Fibroblast of lung (primary cell): ENCODE measurements around the gene SLC30A2. TPM values are rescaled to one million over a fixed set of nuclear protein-coding genes. Genes with fewer than 3 reads are reported as not detected.

ENCODE experiments used
- DNase-seq, 2 donors: peaks; one replicate each; pipeline versions ENCODE4 v3.0.0 to v3.0.0-alpha.2; 2010; ENCODE audit warnings: low read depth in 2 of 2
- H2AFZ ChIP-seq: 2 replicates; pipeline ENCODE4 v1.5.1; 2012; ENCODE audit warnings: low read length, control low read depth, inconsistent platforms
- H3K27ac ChIP-seq: 2 replicates; pipeline ENCODE4 v1.5.1; 2011; ENCODE audit warnings: low read length, control low read depth; ENCODE audit not compliant: insufficient read depth
- H3K27me3 ChIP-seq: 2 replicates; pipeline ENCODE4 v1.5.1; 2011; ENCODE audit warnings: mild to moderate bottlenecking, low read length; ENCODE audit not compliant: control insufficient read depth, insufficient read depth
- H3K36me3 ChIP-seq: 2 replicates; pipeline ENCODE4 v1.5.1; 2011; ENCODE audit warnings: low read length; ENCODE audit not compliant: control insufficient read depth, insufficient read depth
- H3K4me1 ChIP-seq: 2 replicates; pipeline ENCODE4 v1.5.1; 2011; ENCODE audit warnings: low read length; ENCODE audit not compliant: control insufficient read depth, insufficient read depth; ENCODE audit errors: extremely low read depth
- H3K4me2 ChIP-seq: 2 replicates; pipeline ENCODE4 v1.5.1; 2011; ENCODE audit warnings: low read length, control low read depth; ENCODE audit not compliant: insufficient read depth; ENCODE audit errors: extremely low read depth
- H3K4me3 ChIP-seq, 4 experiments: fragments of 200-600 bp in 1 of 4; sonication (generic) in 1 of 4; replicated peaks in 1 of 4; 2 replicates each; pipeline ENCODE4 v1.5.1; 2011 to 2016; ENCODE audit warnings: low read length in 4 of 4, low read depth in 3 of 4, mild to moderate bottlenecking in 3 of 4, control low read depth in 2 of 4, inconsistent platforms in 1 of 4, mixed read lengths in 1 of 4; ENCODE audit not compliant: insufficient read depth in 1 of 4; ENCODE audit errors: control extremely low read depth in 1 of 4
- H3K79me2 ChIP-seq: 2 replicates; pipeline ENCODE4 v1.5.1; 2012; ENCODE audit warnings: mild to moderate bottlenecking, low read length, inconsistent platforms; ENCODE audit not compliant: control insufficient read depth, insufficient read depth
- H3K9ac ChIP-seq: 2 replicates; pipeline ENCODE4 v1.5.1; 2011; ENCODE audit warnings: mild to moderate bottlenecking, low read length, control low read depth; ENCODE audit not compliant: insufficient read depth
- H3K9me3 ChIP-seq: 2 replicates; pipeline ENCODE4 v1.5.1; 2012; ENCODE audit warnings: low read depth, low read length; ENCODE audit not compliant: control insufficient read depth, insufficient read depth
- H4K20me1 ChIP-seq: 2 replicates; pipeline ENCODE4 v1.5.1; 2011; ENCODE audit warnings: low read length; ENCODE audit not compliant: control insufficient read depth, insufficient read depth; ENCODE audit errors: extremely low read depth
- EZH2 ChIP-seq: IDR thresholded peaks from 2 replicates; pipeline ENCODE4 v1.5.1; 2012; ENCODE audit warnings: low read length, control low read depth, mild to moderate bottlenecking; ENCODE audit errors: missing control alignments
- polyA plus RNA-seq, 2 donors: library from polyadenylated mRNA; depleted of rRNA in 1 of 2; stranded (reverse) in 1 of 2; unstranded in 1 of 2; fragments of >200 nt; gene quantifications; 2 replicates each; pipeline ENCODE4 v1.2.1, GENCODE V29; 2011 to 2012; ENCODE audit warnings: missing spikeins in 1 of 2
- total RNA-seq: library from RNA; depleted of rRNA; stranded (reverse); fragments of >200 nt; gene quantifications from 2 replicates; pipeline ENCODE4 v1.2.1, GENCODE V29; 2014
- TF ChIP-seq, protein P1 (sequence below), 2 donors: IDR thresholded peaks in 1 of 2; conservative IDR thresholded peaks in 1 of 2; 1 replicate in 1 of 2; 2 replicates in 1 of 2; pipeline ENCODE4 v1.5.1; 2011 to 2012; ENCODE audit warnings: low read length in 2 of 2, control low read depth in 1 of 2, inconsistent platforms in 1 of 2, low read depth in 1 of 2, mild to moderate bottlenecking in 1 of 2

The SLC30A2 gene
- total and polyA plus RNA-seq, 2 donors (not counting 1 experiment from before 2014, with no cell fraction given): not detected

DNA sequence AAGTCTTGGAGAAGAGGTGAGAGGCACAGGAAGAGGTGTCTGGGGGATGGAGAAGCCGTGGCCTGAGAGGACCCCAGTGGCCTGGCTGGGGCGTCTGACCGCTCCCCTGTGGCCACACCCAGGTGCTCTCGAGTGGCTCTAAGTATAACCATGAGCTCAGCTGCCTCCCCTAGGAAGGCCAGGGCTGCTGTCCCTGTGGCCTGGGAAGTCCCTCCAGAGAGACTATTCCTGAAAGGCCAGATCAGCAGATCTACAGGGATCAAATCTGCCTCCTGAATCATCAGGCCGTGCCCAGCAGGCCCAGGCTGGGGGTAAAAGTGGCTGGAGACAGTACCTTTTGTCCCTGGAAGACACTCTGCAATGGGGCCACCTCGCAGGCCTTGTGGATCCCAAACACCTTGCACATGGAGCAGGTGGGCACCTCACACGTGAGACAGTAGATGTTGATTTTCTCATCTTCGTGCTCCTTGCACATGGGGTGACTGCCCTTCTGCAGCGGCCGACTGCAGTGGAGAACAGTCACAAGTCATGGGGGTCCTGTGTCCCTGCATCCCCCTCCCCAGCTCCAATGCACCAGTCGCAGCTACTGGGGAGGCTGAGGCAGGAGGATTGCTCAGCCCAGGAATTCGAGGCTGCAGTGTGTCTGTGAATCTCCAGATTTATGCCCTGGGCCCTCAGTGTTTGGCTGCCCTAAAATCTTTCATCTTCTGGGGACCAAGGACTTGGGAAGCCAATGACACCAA is 15.1 kb upstream of the SLC30A2 start:
- TF ChIP-seq, protein P1, sequence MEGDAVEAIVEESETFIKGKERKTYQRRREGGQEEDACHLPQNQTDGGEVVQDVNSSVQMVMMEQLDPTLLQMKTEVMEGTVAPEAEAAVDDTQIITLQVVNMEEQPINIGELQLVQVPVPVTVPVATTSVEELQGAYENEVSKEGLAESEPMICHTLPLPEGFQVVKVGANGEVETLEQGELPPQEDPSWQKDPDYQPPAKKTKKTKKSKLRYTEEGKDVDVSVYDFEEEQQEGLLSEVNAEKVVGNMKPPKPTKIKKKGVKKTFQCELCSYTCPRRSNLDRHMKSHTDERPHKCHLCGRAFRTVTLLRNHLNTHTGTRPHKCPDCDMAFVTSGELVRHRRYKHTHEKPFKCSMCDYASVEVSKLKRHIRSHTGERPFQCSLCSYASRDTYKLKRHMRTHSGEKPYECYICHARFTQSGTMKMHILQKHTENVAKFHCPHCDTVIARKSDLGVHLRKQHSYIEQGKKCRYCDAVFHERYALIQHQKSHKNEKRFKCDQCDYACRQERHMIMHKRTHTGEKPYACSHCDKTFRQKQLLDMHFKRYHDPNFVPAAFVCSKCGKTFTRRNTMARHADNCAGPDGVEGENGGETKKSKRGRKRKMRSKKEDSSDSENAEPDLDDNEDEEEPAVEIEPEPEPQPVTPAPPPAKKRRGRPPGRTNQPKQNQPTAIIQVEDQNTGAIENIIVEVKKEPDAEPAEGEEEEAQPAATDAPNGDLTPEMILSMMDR (conservative IDR thresholded peaks at IDR 0.05 in 1 of 2, IDR thresholded peaks at IDR 0.05 in 1 of 2; ENCODE audit: low read depth in 1 of 2, low read length in 2 of 2): no peak
- no peak for TF ChIP-seq EZH2

DNA sequence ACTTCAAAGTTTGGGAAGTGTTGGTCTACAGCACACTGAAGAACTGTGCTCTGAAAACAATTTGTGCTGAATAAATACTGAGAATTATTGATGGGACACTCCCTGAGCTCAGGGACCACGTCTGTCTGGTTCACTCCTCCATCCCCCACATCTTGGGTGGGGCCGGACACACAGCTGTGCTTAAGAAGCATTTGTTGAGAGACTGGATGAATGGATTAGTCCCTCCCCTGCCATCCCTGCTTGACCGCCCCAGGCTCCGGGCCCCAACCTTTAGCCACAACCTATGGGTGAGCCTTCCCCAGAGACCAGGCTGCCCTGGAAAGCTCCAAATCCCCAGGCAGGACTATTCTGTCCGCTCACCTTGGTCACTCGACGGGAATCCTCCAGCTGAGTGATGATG is 14.0 kb upstream of the SLC30A2 start:
- H3K36me3 ChIP-seq: no peaks in the 10 kb centered on the region
- H2AFZ ChIP-seq: no peak overlapping the region
- H3K9me3 ChIP-seq: no peaks in the 10 kb centered on the region
- H4K20me1 ChIP-seq: peaks cover 2% of the 10 kb centered on the region
- H3K9ac ChIP-seq: no peak overlapping the region
- no peak overlapping the region for H3K4me3 ChIP-seq
- no peak overlapping the region for H3K4me2 ChIP-seq
- no peaks in the 10 kb centered on the region for H3K4me1 ChIP-seq
- H3K79me2 ChIP-seq: no peaks in the 10 kb centered on the region
- no peak for DNase-seq
- no peak overlapping the region for H3K27ac ChIP-seq
- TF ChIP-seq, protein P1 (conservative IDR thresholded peaks at IDR 0.05 in 1 of 2, IDR thresholded peaks at IDR 0.05 in 1 of 2; ENCODE audit: low read depth in 1 of 2, low read length in 2 of 2): no peak
- TF ChIP-seq EZH2: no peak
- peaks cover 38% of the 10 kb centered on the region for H3K27me3 ChIP-seq

More for the DNA sequence above, 15.1 kb upstream of the SLC30A2 start:
- Histone ChIP-seq H3K9ac (no peak overlapping the region), H3K4me2 (no peak overlapping the region), H2AFZ (no peak overlapping the region), H3K9me3 (no peaks in the 10 kb centered on the region), H3K79me2 (no peaks in the 10 kb centered on the region), H3K36me3 (no peaks in the 10 kb centered on the region), H4K20me1 (peaks cover 2% of the 10 kb centered on the region), H3K27me3 (peaks cover 28% of the 10 kb centered on the region), H3K4me3 (no peak overlapping the region), H3K27ac (no peak overlapping the region), H3K4me1 (no peaks in the 10 kb centered on the region)
- no peak for DNase-seq

DNA sequence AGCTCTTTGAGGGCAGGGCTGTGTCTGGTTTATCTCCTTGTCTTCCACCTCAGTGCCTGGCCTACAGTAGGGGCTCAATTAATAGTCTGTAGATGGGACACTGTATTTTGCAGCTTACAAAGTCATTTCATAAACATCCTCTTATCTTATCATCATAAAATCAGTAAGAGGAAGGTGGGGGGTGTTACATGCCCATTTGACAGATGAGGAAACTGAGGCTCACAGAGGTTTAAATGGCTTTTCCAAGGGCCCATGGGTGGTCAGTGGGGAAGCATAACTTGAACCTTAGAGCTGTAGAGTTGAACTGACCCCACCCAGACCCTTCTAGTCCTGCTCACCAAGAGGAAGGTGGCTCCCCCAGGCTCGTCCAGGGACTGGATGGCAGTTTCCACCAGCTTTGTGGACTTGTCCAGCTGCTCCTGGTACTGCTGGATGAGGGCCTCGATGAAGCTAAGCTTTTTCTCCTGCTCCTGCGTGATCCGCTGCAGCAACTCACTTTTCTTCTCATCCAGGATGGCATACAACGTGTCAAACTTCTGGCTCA is 12.2 kb upstream of the SLC30A2 start:
- Histone ChIP-seq H3K4me3 (no peak overlapping the region), H3K9me3 (no peaks in the 10 kb centered on the region), H3K27ac (no peak overlapping the region), H3K27me3 (peaks cover 46% of the 10 kb centered on the region), H3K4me2 (no peak overlapping the region), H3K36me3 (no peaks in the 10 kb centered on the region), H2AFZ (no peak overlapping the region), H3K9ac (no peak overlapping the region), H3K4me1 (no peaks in the 10 kb centered on the region), H4K20me1 (peaks cover 2% of the 10 kb centered on the region), H3K79me2 (no peaks in the 10 kb centered on the region)
- DNase-seq: no peak
- no peak for TF ChIP-seq EZH2
- TF ChIP-seq, protein P1 (conservative IDR thresholded peaks at IDR 0.05 in 1 of 2, IDR thresholded peaks at IDR 0.05 in 1 of 2; ENCODE audit: low read depth in 1 of 2, low read length in 2 of 2): no peak
